GM18508 (cell line): Measurements from ENCODE around the gene DNAJC17.

Experiments
- ATAC-seq: cut with Tn5 transposase; IDR thresholded peaks from one replicate; pipeline ENCODE4 v1.9.1; 2021; ENCODE audit warnings: moderate number of reproducible peaks; ENCODE audit not compliant: insufficient read depth, unreplicated experiment

Gene DNAJC17

GRCh38 chr15:40807028-40807887 is at the start of gene DNAJC17, which contains the start of gene ZFYVE19:
DNAJC17 (minus strand) TSS chr15:40807473; CDS start chr15:40807446, 27 bp downstream.
ZFYVE19 (plus strand) TSS chr15:40807089; CDS start chr15:40807590, 501 bp downstream.
- peak; percentile 91 for ATAC-seq

GRCh38 chr15:40856746-40857145 is 49.5 kb upstream of the DNAJC17 start:
- no peak for ATAC-seq

GRCh38 chr15:40855706-40856234 is 48.5 kb upstream of the DNAJC17 start:
- ATAC-seq = no peak

GRCh38 chr15:40854161-40854560 is 46.9 kb upstream of the DNAJC17 start:
- ATAC-seq = no peak

- no peak for ATAC-seq
Observed at GRCh38 chr15:40853241-40853890, 46.1 kb upstream of the DNAJC17 start.

- no peak for ATAC-seq
Observed at GRCh38 chr15:40852529-40852928, 45.3 kb upstream of the DNAJC17 start.

GRCh38 chr15:40850576-40851112 is 43.4 kb upstream of the DNAJC17 start:
- no peak for ATAC-seq

- no peak for ATAC-seq
Observed at GRCh38 chr15:40847223-40847961, 40.1 kb upstream of the DNAJC17 start.

GRCh38 chr15:40846841-40847222 is 39.6 kb upstream of the DNAJC17 start:
- no peak for ATAC-seq

GRCh38 chr15:40845511-40846284 is 38.4 kb upstream of the DNAJC17 start:
- ATAC-seq = no peak

- no peak for ATAC-seq
Observed at GRCh38 chr15:40845036-40845435, 37.8 kb upstream of the DNAJC17 start.

GRCh38 chr15:40844696-40845030 is 37.4 kb upstream of the DNAJC17 start:
- ATAC-seq = no peak

GRCh38 chr15:40843885-40844695 is 36.8 kb upstream of the DNAJC17 start, which contains the start of gene SPINT1:
SPINT1 (plus strand) TSS chr15:40844048; CDS start chr15:40844555, 507 bp downstream.
- ATAC-seq = no peak

GRCh38 chr15:40843261-40843884 is 36.1 kb upstream of the DNAJC17 start:
- no peak for ATAC-seq

GRCh38 chr15:40841741-40842140 is 34.5 kb upstream of the DNAJC17 start:
- ATAC-seq = no peak

- no peak for ATAC-seq
Observed at GRCh38 chr15:40838756-40839155, 31.5 kb upstream of the DNAJC17 start.

GRCh38 chr15:40836020-40836419 is 28.7 kb upstream of the DNAJC17 start:
- no peak for ATAC-seq

GRCh38 chr15:40832903-40833302 is 25.6 kb upstream of the DNAJC17 start:
- no peak for ATAC-seq
